ENCODE data around the gene AARSD1.
A peak's percentile ranks its signal among the peaks of the same experiment; 100 is the strongest.
"Not testable (repeated sequence)": the region's sequence is repeated elsewhere in the genome, so short reads cannot be mapped to it uniquely, and the experiment has no call there.

The AARSD1 gene

DNA sequence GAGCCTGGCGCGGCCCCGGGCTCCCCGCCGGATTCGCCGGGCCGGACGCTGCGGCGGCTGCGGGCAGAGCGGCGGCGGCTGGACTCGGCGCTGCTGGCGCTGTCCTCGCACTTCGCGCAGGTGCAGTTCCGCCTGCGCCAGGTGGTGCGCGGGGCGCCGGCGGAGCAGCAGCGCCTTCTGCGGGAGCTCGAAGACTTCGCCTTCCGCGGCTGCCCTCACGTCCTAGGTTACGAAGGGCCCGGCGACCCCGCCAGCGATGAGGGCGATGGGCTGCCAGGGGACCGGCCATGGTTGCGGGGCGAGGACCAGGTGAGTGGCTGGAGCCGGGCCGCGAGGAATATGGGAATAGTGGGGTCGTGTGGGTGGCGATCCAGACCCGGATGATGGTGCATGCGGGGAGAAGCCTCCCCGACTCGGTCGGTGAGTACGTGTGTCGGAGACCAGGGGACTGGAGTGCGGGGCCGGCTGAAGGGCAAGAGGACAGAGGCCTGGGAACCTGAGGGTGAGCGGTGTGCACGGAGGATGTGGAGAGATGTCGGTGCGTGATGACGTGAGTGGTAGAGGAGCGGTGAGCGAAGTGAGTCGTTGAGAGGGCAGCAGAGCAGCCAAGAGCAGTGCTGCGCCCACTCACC is 16.6 kb upstream of the AARSD1 start:
- peak; percentile 67 for DNase-seq (ENCODE audit: low read depth, low spot score)

DNA sequence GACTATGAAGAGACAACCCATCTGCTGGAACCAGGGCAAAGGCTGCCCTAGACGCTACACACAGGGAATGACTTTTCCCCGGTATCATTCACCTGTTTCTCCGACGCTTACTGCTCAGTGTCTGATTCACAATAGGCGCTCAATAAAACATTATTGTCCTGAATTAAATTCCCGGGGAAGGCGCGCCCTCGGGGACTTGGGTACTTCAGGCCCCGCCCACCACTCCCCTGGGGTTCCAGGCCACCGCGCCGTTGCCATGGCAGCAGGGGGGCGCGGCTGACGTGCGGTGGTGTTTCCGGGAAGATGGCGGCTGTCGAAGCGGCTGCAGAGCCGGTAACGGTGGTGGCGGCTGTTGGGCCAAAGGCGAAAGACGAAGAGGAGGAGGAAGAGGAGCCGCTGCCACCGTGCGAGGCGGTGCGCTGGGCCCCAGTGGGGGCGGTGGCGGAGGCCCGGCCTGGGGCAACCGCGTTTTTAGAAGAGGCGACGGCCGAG is 16.1 kb upstream of the AARSD1 start, which contains the start of gene RUNDC1:
Gene RUNDC1, plus strand, starts transcription at position 292 of the 492 bp plus-strand sequence. Its CDS starts 12 bp downstream, at position 304.
- peak; percentile 97 for DNase-seq (ENCODE audit: low read depth, low spot score)

DNA sequence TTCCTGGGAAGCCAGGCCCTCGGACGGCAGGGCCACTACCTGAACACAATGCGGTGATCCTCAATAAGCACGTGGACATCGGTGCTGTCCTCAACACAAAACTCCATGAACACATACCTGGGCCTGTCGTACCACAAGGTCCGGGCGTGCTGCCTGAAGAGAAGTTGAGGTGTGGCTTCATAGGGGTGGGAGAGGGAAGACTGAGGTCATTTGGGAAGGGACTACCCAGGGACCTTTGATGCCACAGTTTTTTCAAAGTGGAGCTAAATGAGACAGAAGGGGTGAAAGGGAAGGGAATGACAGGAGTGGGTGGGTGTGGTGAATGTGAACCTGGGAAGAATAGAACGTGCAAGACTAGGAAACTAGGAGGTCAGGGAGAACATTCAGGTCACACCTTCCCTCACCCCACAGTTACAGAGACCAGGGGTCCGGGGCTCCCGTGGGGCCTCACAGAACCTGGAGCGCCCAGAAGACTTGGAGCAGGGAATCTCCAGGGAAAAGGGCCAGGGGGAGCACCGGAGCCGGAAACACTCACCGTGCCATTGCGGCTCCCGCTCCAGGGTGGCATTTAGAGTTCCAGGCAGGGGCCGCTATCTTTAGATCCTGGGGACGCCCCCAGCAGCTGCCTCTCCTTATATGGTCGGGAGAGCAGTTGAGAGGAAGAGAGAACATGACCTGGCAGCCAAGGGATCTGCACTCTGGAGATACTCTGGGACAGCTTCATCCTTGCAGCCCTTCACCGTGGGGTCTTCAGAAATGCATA is 15.4 kb upstream of the AARSD1 start, which contains the start of gene PTGES3L:
Gene PTGES3L, minus strand, starts transcription at position 570 of the 763 bp plus-strand sequence. Its CDS starts 27 bp downstream, at position 543.
- peak; percentile 66 for DNase-seq (ENCODE audit: low read depth, low spot score)

DNA sequence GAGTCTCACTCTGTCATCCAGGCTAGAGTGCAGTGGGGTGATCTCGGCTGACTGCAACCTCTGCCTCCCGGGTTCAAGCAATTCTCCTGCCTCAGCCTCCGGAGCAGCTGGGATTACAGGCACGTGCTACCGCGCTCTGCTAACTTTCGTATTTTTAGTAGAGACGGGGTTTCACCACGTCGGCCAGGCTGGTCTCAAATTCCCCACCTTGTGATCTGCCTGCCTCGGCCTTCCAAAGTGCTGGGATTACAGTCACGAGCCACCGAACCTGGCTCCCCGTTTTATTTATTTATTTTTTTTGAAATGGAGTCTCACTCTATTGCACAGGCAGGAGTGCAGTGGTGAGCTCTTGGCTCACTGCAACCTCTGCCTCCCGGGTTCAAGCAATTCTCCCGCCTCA is 11.4 kb upstream of the AARSD1 start:
- not testable (repeated sequence) for DNase-seq (ENCODE audit: low read depth, low spot score)

DNA sequence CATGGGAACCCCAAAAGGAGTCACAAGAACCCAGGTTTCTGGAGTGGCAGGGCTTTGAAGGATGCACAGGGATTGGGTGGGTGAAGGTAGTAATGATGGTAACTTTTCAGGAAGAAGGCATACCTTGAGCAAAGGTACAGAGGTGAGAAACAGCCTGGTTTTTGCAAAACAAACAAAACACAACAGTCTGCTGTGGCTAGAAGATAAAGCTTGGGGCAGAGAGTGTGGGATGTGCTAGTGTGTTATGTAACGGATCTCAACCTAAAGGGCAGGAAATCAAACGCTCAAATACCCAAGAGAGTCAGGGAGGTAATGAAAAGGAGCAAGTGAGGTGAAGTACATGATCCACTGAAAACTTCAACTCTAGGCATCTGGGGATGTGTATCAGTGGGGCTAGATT is 11.0 kb upstream of the AARSD1 start:
- no peak for DNase-seq (ENCODE audit: low read depth, low spot score)

DNA sequence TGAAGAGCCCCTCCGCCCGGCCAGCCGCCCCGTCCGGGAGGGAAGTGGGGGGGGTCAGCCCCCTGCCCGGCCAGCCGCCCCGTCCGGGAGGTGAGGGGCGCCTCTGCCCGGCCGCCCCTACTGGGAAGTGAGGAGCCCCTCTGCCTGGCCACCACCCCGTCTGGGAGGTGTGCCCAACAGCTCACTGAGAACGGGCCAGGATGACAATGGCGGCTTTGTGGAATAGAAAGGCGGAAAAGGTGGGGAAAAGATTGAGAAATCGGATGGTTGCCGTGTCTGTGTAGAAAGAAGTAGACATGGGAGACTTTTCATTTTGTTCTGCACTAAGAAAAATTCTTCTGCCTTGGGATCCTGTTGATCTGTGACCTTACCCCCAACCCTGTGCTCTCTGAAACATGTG is 9.1 kb upstream of the AARSD1 start:
- DNase-seq (ENCODE audit: low read depth, low spot score): not testable (repeated sequence)

DNA sequence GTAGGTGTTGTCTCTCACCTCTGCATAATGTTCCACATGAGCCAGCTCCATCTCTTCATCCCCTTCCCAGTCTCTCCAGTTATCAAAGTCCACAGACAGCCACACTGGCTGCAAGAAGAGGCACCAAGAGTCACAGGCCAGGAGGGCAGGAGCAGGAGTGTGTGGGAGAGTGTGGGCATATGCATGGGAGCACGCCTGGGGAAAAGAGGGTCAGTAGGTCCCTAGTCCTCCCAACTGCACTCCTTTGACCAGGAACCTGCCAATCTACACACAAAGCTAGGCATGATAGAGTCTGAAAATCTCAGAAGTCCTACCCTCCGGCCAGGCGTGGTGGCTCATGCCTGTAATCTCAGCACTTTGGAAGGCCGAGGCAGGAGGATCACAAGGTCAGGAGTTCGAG is 7.3 kb upstream of the AARSD1 start:
- DNase-seq (ENCODE audit: low read depth, low spot score): no peak

DNA sequence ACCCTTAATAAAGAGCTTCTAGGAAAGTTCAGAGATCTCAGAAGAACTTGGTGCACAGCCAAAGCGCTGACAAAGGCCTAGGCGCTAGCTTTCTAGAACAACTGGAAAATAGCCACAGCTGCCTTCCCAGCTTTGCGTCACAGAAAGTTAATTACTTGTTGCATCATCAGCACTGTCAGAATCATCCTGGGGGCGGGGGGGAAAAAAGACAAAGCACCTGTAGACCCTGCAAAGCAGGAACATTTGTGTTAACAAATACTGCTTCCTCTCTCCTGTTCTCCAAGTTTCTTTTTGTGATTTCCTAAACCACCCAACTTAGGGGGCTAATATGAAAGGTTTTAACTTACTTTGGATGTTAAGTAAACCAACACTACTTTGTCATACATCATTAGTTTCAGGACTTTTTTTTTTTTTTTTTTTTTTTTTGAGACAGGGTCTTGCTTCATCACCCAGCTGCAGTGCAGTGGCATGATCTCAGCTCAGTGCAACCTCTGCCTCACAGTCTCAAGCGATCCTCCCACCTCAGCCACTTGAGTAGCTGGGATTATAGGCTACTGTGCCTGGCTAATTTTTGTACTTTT is 4.8 kb upstream of the AARSD1 start:
- DNase-seq (ENCODE audit: low read depth, low spot score): no peak

DNA sequence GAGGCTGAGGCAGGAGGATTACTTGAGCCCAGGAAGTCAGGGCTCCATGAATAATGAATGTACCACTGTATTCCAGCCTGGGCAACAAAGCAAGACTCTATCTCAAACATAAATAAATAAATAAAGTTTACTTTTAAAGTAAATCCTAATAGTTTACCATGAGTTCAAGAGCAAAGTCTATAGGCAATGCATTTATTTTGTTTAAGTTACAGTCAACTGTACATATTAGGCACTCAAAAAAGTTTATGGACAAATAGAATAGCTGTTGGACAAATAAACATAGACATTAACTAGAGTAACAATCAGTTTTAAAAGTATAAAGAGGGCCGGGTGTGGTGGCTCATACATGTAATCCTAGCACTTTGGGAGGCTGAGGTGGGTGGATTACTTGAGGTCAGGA is 3.7 kb upstream of the AARSD1 start:
- no peak for DNase-seq (ENCODE audit: low read depth, low spot score)

DNA sequence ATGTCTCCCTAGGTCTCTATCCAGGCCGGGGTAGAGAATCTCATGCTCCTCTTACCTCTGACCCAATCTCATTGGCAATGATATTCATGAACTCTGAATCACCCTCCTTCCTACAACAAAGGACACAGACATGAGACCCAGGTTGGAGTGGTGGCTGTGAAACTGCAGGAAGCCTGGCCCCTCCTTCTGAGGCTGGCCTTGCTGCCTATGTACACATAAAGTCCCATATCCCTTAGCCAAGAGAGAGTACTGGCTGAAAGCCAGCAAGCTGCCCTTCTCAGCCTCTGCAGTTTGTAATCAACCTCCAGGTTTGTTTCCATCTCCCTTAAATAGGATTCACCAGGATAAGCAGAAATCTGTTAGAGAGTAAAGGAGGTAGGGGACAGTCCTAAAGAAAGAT is 10.6 kb downstream of the AARSD1 start:
- DNase-seq (ENCODE audit: low read depth, low spot score): no peak

DNA sequence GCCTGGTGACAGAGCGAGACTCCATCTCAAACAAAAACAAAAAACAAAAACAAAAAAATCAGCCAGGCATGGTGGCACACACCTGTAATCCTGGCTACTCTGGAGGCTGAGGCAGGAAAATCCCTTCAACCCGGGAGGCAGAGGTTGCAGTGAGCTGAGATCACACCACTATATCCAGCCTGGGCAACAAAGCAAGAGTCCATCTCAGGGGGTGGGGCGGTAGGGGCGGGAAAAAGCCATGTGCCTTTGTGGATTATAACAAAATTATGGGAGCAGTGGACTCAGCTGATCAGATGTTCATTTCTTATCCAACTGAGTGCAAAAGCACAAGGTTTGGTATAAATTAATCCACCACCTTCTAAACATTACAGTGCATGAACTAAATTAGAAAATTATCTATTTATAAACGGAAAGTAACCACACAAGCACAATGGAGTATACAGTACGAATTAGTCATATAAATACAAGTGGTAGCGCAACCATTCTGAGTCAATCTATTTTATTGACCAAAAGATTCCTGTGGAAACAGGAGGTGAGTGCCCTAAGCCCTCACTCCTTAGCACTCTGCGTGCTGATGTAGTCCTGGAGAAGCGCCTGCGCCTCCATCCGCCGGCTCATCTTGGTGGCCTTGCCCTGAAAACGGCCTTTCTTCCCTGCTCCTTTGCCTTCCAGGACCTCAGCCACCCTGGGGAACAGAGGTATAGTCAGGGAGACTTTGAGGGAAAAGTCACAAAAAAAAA is 14.0 kb downstream of the AARSD1 start:
- no peak for DNase-seq (ENCODE audit: low read depth, low spot score)

DNA sequence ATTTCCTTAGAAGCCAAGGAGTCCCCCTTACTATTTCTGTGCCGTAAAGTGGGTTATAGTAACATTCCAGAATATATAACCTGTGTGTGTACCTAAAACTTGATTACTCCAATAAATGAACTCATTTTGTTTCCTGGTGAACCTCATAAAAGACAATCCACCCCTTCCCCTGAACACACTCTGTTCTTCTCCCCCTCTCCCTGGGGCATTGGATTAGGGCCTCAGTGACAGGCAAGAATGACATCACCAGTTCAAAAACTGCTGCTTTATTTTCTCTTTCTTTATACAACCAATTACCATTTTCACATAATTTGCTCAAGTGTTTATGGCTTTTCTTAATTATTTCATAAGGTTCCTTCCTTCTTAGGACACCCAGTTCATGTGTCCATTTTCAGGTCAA is 17.4 kb downstream of the AARSD1 start:
- no peak for DNase-seq (ENCODE audit: low read depth, low spot score)

DNA sequence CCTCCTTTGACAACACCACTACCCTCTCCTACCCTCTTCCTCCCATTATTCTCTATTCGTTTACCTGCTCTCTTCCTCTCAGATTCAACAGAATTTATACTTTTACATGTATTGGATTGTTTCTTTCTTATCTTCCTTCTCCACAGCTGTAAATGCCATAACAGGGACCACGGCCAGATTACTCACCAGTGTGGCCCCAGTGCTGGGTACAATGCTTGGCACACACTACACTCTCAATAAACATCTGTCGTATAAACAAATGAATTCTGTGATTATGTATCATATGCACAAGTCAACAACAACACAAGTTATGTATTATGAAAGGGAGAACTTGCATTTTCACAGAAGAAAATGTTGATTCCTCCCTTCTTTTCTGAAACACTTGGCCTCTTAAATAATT is 20.0 kb downstream of the AARSD1 start:
- no peak for DNase-seq (ENCODE audit: low read depth, low spot score)

DNA sequence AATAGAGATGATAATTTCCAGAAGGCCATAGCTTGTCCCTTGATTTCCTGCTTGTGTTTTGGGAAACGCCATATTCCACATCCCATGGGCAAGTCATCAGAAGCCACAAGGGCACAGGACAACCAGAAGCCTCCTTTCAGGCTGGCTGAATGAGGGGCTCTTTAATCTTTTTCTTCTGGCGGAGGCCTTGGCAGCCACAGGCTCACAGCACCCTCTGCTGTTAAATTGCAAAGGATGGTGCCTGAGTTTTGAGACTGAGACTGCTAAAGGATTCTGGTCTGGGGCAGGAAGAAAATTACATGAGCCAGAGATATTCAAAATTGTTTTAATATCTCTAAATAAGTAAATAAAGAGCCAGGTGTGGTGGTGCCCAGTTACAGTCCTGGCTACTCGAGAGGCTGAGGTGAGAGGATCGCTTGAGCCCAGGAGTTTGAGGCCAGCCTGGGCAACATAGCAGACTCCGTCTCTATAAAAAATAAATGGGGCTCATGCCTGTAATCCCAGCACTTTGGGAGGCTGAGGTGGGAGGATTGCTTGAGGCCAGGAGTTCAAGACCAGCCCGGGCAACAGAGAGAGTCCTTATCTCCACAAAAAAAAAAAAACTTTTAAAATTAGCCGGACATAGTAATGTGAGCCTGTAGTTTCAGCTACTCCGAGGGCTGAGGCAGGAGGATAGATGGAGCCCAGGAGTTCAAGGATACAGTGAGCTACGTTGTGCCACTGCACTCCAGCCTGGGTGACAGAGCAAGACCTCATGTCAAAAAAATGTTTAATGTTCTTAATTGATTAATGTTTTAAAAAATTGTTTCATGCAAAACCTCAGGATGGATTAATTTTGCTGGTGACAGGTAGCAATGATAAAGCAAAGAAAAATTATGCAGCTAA is 26.3 kb downstream of the AARSD1 start:
- DNase-seq (ENCODE audit: low read depth, low spot score): peak; percentile 78

DNA sequence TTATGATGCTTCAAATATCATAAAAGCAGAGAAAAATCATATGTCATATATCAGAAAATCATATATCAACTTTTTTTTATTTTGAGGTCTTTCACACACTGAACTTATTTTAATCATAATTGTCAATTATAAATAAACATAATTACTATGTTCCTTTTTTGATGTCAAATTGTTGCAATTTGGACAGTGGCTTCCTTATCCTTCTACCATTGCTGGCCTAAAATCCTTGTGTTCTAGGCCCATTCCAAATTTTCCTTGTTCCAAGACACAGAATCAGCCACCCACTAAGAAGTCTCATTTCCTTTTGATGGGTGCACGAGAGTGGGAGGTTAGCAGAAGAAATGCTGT is 34.8 kb downstream of the AARSD1 start:
- no peak for DNase-seq (ENCODE audit: low read depth, low spot score)

DNA sequence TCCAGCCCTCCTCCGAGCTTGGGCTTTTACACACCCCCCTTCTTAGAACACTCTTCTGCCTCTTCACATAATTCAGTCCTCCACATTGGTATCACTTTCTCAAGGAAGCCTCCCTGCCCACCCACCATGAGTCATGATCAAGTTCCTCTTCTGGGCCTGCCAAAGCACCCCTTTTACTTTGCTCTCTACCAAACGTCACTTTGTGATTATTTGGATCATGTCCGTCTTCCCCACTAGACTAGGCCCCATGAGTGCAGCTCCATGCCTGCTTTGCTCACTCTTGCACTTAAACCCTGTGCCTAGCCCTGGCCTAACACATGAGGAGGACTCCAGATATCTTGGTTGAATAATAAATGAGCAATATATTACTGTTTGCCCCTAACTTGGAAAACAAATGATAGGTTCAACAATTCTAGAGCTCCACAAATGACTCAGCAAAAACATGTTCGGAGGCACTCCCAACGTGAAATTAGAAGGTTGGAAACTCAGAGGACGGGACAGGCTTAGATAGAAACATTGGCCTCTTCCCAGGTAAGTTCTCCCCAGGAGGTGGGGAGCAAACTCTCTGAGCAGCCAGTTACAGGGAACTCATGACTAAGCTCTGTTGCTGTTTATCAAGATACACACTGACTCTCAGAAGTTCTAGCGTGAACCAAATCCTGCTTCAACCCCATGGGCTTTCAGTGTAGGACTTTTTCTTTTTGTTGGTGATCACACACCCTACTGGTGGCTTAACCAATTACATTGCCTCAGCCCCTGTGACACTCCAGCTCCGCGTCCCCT is 35.3 kb downstream of the AARSD1 start:
- DNase-seq (ENCODE audit: low read depth, low spot score): peak; percentile 77

DNA sequence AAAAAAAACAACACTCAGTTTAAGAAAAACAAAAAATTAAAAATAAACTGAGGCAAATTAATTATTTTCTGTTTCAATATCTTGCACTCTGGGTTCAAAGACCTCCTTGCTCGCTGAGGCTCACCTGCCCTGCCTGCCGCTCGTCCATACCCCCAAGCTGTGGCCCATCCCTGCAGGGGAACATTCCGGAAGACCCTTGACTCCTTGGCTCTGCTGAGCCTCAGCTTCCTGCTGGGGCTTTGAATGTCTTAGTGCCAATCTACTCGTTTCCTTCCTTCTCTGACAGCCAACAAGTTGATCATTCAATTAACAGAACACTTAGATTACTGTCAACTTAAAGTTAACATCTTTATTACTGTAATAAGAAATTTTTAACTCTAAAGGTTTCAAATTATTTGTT is 39.4 kb downstream of the AARSD1 start:
- no peak for DNase-seq (ENCODE audit: low read depth, low spot score)

DNA sequence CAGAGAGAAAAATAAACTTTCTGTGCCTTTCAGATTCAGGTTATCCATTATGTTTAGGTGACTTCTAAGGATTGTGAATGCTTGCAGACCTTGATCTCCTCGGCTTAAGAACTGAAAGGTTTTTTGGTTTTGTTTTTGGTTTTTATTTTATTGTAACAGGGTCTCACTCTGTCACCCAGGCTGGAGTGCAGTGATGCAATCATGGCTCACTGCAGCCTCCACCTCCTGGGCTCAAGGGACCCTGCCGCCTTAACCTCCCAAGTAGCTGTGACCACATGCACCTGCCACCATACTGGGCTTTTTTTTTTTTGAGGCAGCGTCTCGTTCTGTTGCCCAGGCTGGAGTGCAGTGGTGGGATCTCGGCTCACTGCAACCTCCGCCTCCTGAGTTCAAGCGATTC is 40.8 kb downstream of the AARSD1 start:
- DNase-seq (ENCODE audit: low read depth, low spot score): not testable (repeated sequence)

DNA sequence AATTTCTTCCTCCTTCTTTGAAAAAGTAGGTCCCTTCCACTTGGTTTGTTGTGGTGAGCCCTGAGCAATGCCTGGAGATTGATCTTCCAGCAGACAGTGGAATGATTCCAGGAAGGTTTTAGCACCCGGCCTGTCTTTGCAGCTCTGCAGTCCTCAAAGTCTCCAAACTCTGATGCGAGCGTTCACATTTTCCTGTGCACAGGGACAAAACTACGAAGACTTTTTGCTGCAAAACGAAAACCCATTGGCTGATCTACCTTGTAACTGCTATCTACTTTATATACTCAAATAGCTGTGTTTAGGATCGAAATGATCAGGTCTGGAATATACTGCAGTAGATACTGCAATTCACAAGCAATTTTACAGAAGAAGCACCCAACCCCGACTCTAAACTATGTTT is 42.0 kb downstream of the AARSD1 start:
- no peak for DNase-seq (ENCODE audit: low read depth, low spot score)

DNA sequence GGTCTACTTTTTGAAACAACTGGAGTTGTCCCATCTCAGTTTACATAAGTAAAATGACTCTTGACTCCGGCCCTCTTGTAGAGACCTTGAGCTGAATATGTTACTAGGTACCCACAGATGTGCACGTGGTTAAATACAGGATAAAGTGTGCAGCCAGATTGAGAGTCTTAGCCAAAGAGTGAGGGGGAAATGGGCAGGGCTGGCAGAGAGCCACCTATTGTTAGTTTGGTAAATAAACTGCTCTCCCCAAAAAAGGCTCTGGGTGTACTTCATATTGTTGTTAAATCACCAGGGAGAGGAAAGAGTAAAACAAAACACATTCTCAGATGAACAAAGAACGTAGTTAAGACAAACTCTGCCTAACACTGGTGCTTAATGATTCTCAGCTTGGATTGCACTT is 43.3 kb downstream of the AARSD1 start:
- no peak for DNase-seq (ENCODE audit: low read depth, low spot score)
